H9 (cell line): ENCODE results near the gene SNAI3. TPM values are rescaled to one million over a fixed set of nuclear protein-coding genes. Genes with fewer than 3 reads are reported as not detected.

Experiments
- DNase-seq: peaks from one replicate; pipeline ENCODE4 v3.0.0-alpha.2; 2017
- H2AFZ ChIP-seq: one replicate; pipeline ENCODE4 v1.6.1; 2013; ENCODE audit warnings: mild to moderate bottlenecking, low read length, control low read depth, moderate library complexity
- H2AK5ac ChIP-seq: 2 replicates; pipeline ENCODE4 v1.6.1; 2013; ENCODE audit warnings: low read length, control low read depth, mixed read lengths; ENCODE audit not compliant: insufficient read length
- H2BK120ac ChIP-seq: one replicate; pipeline ENCODE4 v1.6.1; 2013; ENCODE audit warnings: low read depth, mild to moderate bottlenecking, low read length, control low read depth, inconsistent platforms; ENCODE audit not compliant: poor library complexity, severe bottlenecking
- H2BK12ac ChIP-seq: 2 replicates; pipeline ENCODE4 v1.6.1; 2013; ENCODE audit warnings: low read length, control low read depth, mixed read lengths, low read depth; ENCODE audit not compliant: insufficient read length
- H2BK15ac ChIP-seq: 2 replicates; pipeline ENCODE4 v1.6.1; 2013; ENCODE audit warnings: low read depth, low read length, control low read depth
- H2BK20ac ChIP-seq: one replicate; pipeline ENCODE4 v1.6.1; 2013; ENCODE audit warnings: low read depth, mild to moderate bottlenecking, low read length, control low read depth, inconsistent platforms; ENCODE audit not compliant: poor library complexity, severe bottlenecking
- H2BK5ac ChIP-seq: 2 replicates; pipeline ENCODE4 v1.6.1; 2013; ENCODE audit warnings: low read length, control low read depth, mixed read lengths; ENCODE audit not compliant: insufficient read length
- H3K14ac ChIP-seq: 2 replicates; pipeline ENCODE4 v1.6.1; 2013; ENCODE audit warnings: low read length, control low read depth; ENCODE audit not compliant: insufficient read depth
- H3K18ac ChIP-seq: 2 replicates; pipeline ENCODE4 v1.6.1; 2013; ENCODE audit warnings: low read depth, mild to moderate bottlenecking, mixed read lengths, low read length, control low read depth; ENCODE audit not compliant: insufficient read length
- H3K23ac ChIP-seq: 2 replicates; pipeline ENCODE4 v1.6.1; 2013; ENCODE audit warnings: low read length, control low read depth, mixed read lengths, low read depth; ENCODE audit not compliant: insufficient read length
- H3K23me2 ChIP-seq: 2 replicates; pipeline ENCODE4 v1.6.1; 2013; ENCODE audit warnings: low read depth, mild to moderate bottlenecking, mixed read lengths, low read length, control low read depth; ENCODE audit not compliant: insufficient read length, poor library complexity, severe bottlenecking
- H3K27ac ChIP-seq: 2 replicates; pipeline ENCODE4 v1.5.1; 2013; ENCODE audit warnings: low read length, control low read depth, mixed read lengths, low read depth; ENCODE audit not compliant: insufficient read length
- H3K27me3 ChIP-seq: 2 replicates; pipeline ENCODE4 v1.6.1; 2013; ENCODE audit warnings: low read length, control low read depth, inconsistent platforms; ENCODE audit not compliant: insufficient read depth
- H3K4ac ChIP-seq: 2 replicates; pipeline ENCODE4 v1.6.1; 2013; ENCODE audit warnings: low read depth, mild to moderate bottlenecking, control low read depth, inconsistent platforms, low read length, moderate library complexity
- H3K4me1 ChIP-seq: 2 replicates; pipeline ENCODE4 v1.6.1; 2013; ENCODE audit warnings: low read length, control low read depth, inconsistent platforms; ENCODE audit not compliant: insufficient read depth
- H3K4me2 ChIP-seq: 2 replicates; pipeline ENCODE4 v1.6.1; 2013; ENCODE audit warnings: low read length, control low read depth, mixed read lengths; ENCODE audit not compliant: insufficient read length, insufficient read depth
- H3K56ac ChIP-seq: 2 replicates; pipeline ENCODE4 v1.6.1; 2013; ENCODE audit warnings: low read depth, mild to moderate bottlenecking, mixed read lengths, low read length, control low read depth; ENCODE audit not compliant: insufficient read length
- H3K79me1 ChIP-seq: 2 replicates; pipeline ENCODE4 v1.6.1; 2013; ENCODE audit warnings: low read depth, mild to moderate bottlenecking, moderate library complexity, low read length, control low read depth, inconsistent platforms; ENCODE audit not compliant: insufficient read depth, poor library complexity, severe bottlenecking
- H3K79me2 ChIP-seq: 2 replicates; pipeline ENCODE4 v1.6.1; 2013; ENCODE audit warnings: low read length, control low read depth, inconsistent platforms; ENCODE audit not compliant: insufficient read depth
- H3K9ac ChIP-seq: 2 replicates; pipeline ENCODE4 v1.6.1; 2013; ENCODE audit warnings: low read length, control low read depth, mixed read lengths; ENCODE audit not compliant: insufficient read length; ENCODE audit errors: extremely low read depth
- H3K9me3 ChIP-seq: one replicate; pipeline ENCODE4 v1.6.1; 2013; ENCODE audit warnings: low read depth, low read length, inconsistent platforms; ENCODE audit not compliant: control insufficient read depth
- H3T11ph ChIP-seq: one replicate; pipeline ENCODE4 v1.6.1; 2013; ENCODE audit warnings: mild to moderate bottlenecking, low read length, control low read depth, inconsistent platforms
- H4K20me1 ChIP-seq: one replicate; pipeline ENCODE4 v1.6.1; 2013; ENCODE audit not compliant: control insufficient read depth, insufficient read length, insufficient read depth
- H4K5ac ChIP-seq: 2 replicates; pipeline ENCODE4 v1.6.1; 2013; ENCODE audit warnings: low read depth, mild to moderate bottlenecking, mixed read lengths, low read length, control low read depth; ENCODE audit not compliant: insufficient read length
- H4K8ac ChIP-seq: replicated peaks from 2 replicates; pipeline ENCODE4 v1.6.1; 2013; ENCODE audit warnings: low read length, control low read depth, mixed read lengths, low read depth; ENCODE audit not compliant: insufficient read length
- H4K91ac ChIP-seq: 2 replicates; pipeline ENCODE4 v1.6.1; 2013; ENCODE audit warnings: low read depth, mild to moderate bottlenecking, moderate library complexity, mixed read lengths, low read length, control low read depth; ENCODE audit not compliant: insufficient read length
- H3K27ac Mint-ChIP-seq, 3 experiments: 2 replicates in 2 of 3; 3 replicates in 1 of 3; pipeline ENCODE4 v1.8.0; 2020 to 2021; ENCODE audit warnings: mixed read lengths in 3 of 3, mild to moderate bottlenecking in 1 of 3, moderate library complexity in 1 of 3
- H3K27me3 Mint-ChIP-seq: 2 replicates; pipeline ENCODE4 v1.8.0; 2021; ENCODE audit warnings: low read depth, mild to moderate bottlenecking, moderate library complexity, mixed read lengths
- H3K36me3 Mint-ChIP-seq, 3 experiments: 2 replicates in 2 of 3; 3 replicates in 1 of 3; pipeline ENCODE4 v1.8.0; 2020 to 2021; ENCODE audit warnings: low read depth in 3 of 3, mixed read lengths in 3 of 3; ENCODE audit not compliant: insufficient read depth in 1 of 3
- H3K4me1 Mint-ChIP-seq, 2 experiments: 2 replicates each; pipeline ENCODE4 v1.8.0; 2020; ENCODE audit warnings: mixed read lengths in 2 of 2
- H3K4me3 Mint-ChIP-seq, 2 experiments: 2 replicates in 1 of 2; 3 replicates in 1 of 2; pipeline ENCODE4 v1.8.0; 2020 to 2021; ENCODE audit warnings: mild to moderate bottlenecking in 2 of 2, mixed read lengths in 2 of 2, moderate library complexity in 1 of 2
- H3K9me3 Mint-ChIP-seq, 2 experiments: 2 replicates in 1 of 2; 3 replicates in 1 of 2; pipeline ENCODE4 v1.8.0; 2020; ENCODE audit warnings: mild to moderate bottlenecking in 2 of 2, mixed read lengths in 2 of 2, moderate library complexity in 1 of 2
- WGBS: extraction: QIAGEN DNeasy Blood & Tissue Kit; methylation state at CpG from one replicate; pipeline ENCODE4 v1.1.7; 2013; ENCODE audit warnings: missing lambda C conversion rate, low lambda C conversion rate, mixed read lengths; ENCODE audit not compliant: insufficient read length; ENCODE audit errors: extremely low coverage; 5-methylcytosine and 5-hydroxymethylcytosine counted together
- total RNA-seq: library from RNA; stranded (reverse); gene quantifications from 2 replicates; pipeline ENCODE4 v1.2.1, GENCODE V29; 2021
- TF ChIP-seq, protein P1 (sequence below): fragments of 200-600 bp; sonication (generic); conservative IDR thresholded peaks from 3 replicates; pipeline ENCODE4 v1.8.0; 2021; ENCODE audit warnings: antibody characterized with exemption, mild to moderate bottlenecking

The SNAI3 gene
- total RNA-seq, 1 experiment from 2014 or later = 3.2 TPM

DNA sequence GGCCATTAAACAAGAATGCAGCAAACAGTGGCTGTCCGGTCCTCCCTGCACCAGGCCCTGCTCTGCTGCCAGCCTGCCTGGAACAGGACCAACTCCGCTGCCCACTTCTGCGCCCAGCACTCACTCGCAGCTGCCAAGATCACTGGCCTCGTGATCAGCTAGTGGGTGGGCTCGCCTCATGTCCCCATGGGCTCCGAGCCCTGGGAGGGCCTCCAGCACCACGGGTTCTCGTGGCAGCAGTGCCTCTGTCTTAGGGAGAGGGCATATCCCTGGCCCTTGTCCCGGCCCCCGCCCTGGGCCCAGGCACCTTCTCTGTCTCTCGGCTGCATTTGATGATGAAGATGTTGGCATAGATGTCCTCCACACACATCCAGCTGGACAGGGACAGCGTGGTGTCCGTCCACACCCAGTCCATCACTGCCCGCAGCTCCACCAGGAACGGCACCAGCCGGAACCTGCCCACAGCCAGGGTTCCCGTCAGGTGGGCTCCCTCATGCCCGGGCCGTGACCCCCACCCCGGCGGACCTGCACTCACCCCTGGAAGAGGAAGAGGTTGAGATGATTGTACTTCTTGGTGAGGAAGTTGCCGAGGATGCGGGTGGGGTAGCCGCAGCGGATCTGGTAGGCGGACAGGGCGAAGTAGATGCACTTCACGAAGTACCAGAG, 33.1 kb upstream of the SNAI3 start:
- Histone ChIP-seq H3K27ac (no peak overlapping the region), H4K91ac (no peak overlapping the region), H3T11ph (no peak overlapping the region), H3K23ac (no peak overlapping the region), H2BK12ac (no peak overlapping the region), H2BK120ac (no peak overlapping the region), H3K9ac (no peak overlapping the region), H2BK5ac (no peak overlapping the region), H2AFZ (no peak overlapping the region), H4K5ac (no peak overlapping the region), H3K18ac (no peak overlapping the region), H3K4me1 (no peaks in the 10 kb centered on the region), H3K56ac (no peak overlapping the region), H2BK15ac (no peak overlapping the region), H3K14ac (no peak overlapping the region), H2BK20ac (no peak overlapping the region), H4K20me1 (no peaks in the 10 kb centered on the region), H3K79me1 (no peaks in the 10 kb centered on the region), H3K9me3 (no peaks in the 10 kb centered on the region), H3K27me3 (no peaks in the 10 kb centered on the region), H3K4me2 (no peak overlapping the region), H2AK5ac (no peak overlapping the region), H4K8ac (no peak overlapping the region), H3K79me2 (no peaks in the 10 kb centered on the region), H3K23me2 (no peaks in the 10 kb centered on the region), H3K4ac (no peak overlapping the region)
- Mint-ChIP-seq H3K4me1 (no peaks in the 10 kb centered on the region), H3K36me3 (peaks cover 12 to 43% (median 38%) of the 10 kb centered on the region in 3 experiments; a peak in 6 of 7 replicates), H3K27ac (no peak overlapping the region), H3K27me3 (no peaks in the 10 kb centered on the region), H3K9me3 (no peaks in the 10 kb centered on the region), H3K4me3 (no peak overlapping the region)
- DNase-seq = no peak
- TF ChIP-seq, protein P1, sequence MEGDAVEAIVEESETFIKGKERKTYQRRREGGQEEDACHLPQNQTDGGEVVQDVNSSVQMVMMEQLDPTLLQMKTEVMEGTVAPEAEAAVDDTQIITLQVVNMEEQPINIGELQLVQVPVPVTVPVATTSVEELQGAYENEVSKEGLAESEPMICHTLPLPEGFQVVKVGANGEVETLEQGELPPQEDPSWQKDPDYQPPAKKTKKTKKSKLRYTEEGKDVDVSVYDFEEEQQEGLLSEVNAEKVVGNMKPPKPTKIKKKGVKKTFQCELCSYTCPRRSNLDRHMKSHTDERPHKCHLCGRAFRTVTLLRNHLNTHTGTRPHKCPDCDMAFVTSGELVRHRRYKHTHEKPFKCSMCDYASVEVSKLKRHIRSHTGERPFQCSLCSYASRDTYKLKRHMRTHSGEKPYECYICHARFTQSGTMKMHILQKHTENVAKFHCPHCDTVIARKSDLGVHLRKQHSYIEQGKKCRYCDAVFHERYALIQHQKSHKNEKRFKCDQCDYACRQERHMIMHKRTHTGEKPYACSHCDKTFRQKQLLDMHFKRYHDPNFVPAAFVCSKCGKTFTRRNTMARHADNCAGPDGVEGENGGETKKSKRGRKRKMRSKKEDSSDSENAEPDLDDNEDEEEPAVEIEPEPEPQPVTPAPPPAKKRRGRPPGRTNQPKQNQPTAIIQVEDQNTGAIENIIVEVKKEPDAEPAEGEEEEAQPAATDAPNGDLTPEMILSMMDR = no peak
- no CpG with 5 or more reads among the region's 29 CpGs for WGBS
